ENCODE data around the gene EZH2. TPM values are rescaled to one million over a fixed set of nuclear protein-coding genes. Genes with fewer than 3 reads are reported as not detected.

EZH2 gene
- total RNA-seq, 1 donor = 8.3 TPM

DNA sequence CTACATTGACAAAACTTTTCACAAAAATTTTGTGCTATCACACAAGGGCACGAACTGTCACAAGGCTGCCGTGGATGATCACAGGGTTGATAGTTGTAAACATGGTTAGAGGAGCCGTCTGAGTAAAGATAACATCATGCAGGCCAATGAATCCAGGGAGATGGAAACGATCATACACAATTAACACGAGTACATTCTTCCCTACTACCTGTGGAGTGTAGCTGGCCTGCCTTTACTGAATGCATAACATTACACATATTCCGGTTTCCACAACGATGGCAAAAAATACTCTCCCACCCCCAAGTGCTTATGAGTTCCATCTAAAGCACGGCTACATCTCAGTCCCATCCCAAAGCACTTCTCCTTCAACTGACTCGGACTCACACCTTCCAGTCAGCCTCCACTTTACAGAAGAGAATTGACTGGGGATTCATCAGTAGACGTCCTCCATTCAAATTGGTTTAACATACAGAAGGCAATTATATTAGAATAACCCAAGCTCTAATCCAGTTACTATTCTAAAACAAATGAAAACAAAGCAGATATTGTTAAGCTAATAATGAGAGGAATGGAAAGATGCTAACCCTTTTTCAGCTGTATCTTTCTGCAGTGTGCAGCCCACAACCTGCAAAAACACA is 69.0 kb downstream of the EZH2 start:
- DNase-seq (ENCODE audit: low read depth in 2 of 3, low spot score in 2 of 3) = no peak

DNA sequence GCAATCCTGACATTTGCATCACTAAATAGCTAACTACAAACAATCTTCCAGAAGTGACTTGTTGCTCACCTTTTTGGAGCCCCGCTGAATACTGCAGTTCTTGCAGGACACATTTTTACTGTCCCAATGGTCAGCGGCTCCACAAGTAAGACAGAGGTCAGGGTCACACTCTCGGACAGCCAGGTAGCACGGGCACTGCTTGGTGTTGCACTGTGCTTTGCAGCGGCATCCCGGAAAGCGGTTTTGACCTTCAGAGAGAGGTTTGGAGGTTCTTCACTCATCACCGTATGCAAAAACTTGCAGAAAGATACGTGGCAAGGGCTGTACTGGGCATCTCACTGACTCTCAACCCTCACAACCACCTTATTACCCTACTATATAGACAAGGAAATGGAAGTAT is 70.2 kb downstream of the EZH2 start:
- no peak for DNase-seq (ENCODE audit: low read depth in 2 of 3, low spot score in 2 of 3)

- no peak for DNase-seq (ENCODE audit: low read depth in 2 of 3, low spot score in 2 of 3)
Measured at GRCh38 chr7:148811892-148812291, 72.2 kb downstream of the EZH2 start.

DNA sequence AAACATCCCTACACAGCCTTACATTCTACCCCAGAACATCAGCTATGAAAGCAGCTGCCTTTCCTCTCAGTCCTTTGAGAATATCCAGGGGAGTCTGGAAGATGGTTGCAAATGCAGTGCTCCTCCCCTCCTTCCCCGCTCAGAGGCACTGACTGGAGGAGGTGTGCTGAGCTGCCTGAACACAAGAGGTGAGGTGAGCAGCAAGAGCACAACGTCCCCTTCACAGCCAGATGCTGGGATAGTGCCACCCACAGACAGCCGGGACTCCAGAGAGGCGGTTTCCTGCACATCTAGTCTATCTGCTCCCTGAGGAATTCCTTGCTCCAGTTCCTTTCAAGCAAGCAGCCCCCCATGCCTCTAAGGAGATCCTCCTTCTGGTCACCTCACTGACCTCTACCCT is 74.2 kb downstream of the EZH2 start:
- no peak for DNase-seq (ENCODE audit: low read depth in 2 of 3, low spot score in 2 of 3)

DNA sequence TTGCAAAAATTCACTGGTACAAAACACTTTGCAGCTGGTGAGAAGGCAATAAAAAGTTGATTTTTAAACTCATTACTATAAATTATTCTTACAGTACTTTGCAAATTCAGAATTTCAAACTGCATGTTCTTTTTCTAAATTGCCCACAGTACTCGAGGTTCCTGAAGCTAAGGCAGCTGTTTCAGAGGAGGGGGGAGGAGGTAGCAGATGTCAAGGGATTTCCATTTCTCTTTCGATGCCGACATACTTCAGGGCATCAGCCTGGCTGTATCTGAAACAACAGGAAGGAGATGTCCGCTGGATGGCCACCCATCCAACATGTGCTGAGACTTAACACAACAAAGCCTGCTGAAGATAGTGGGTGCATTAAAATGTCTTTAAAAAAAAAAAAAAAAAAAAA is 76.7 kb downstream of the EZH2 start:
- DNase-seq (ENCODE audit: low read depth in 2 of 3, low spot score in 2 of 3) = no peak

DNA sequence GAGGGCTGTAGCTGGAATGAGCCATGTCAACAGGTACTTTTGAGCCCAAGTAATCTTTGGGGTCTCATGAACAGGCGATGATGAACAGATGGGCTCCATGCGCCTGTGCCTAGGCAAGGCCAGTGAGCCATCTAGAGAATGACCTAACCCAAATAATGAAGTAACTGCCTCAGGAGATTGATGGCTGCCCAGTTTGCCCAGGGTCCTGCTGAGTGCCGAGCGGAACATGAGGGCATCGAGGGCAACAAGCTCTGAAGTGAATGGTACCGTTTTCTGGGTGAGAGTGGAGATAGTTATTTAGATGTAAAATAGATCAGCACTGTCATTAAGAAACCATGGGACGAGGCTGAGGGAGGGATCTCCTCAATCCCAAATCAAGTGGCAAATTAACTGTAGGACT is 77.9 kb downstream of the EZH2 start:
- no peak for DNase-seq (ENCODE audit: low read depth in 2 of 3, low spot score in 2 of 3)

DNA sequence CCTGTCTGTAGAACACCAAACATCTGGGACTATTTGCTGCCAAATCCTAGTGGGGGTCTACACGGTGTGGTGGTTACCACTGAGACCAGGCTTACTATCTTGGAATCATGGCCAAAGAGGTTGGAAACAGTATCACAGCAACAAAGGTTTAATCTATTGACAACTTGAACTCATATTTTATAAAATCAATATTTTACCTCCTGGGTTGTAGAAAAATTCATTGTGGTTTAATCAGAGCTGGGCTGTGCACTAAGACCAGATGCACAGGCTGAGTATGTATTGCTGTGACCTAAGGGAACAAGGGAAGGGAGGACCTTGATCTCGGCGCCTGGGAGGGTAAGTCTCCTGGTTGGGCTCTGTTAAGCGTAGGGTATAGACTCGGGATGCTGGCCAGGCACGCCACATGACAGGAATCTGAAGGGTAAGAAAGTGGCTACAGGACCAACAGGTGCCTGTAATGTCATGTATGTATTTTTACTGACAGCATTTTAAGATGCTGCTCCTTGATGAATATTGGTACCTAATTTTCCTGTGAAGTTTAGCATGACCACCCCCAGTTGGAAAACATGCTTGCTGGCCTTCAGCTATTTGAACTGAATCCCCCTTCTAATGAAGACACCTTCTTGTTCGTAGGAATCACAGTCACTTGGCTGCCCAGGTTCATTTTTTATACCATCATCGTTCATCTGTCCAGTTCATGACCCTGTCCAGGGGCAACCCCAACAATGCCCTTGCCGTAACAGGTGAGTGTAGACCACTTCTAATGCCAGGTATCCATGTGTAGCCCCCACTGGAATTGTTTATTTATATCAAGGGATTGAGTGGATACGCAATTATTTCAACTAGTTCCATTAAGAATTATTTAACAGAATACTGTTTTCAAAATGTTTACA is 79.5 kb downstream of the EZH2 start:
- no peak for DNase-seq (ENCODE audit: low read depth in 2 of 3, low spot score in 2 of 3)

- DNase-seq (ENCODE audit: low read depth in 2 of 3, low spot score in 2 of 3) = no peak
Measured at GRCh38 chr7:148803094-148803493, 81.0 kb downstream of the EZH2 start.

GRCh38 chr7:148802101-148802493 is 82.0 kb downstream of the EZH2 start:
- DNase-seq (ENCODE audit: low read depth in 2 of 3, low spot score in 2 of 3) = no peak

DNA sequence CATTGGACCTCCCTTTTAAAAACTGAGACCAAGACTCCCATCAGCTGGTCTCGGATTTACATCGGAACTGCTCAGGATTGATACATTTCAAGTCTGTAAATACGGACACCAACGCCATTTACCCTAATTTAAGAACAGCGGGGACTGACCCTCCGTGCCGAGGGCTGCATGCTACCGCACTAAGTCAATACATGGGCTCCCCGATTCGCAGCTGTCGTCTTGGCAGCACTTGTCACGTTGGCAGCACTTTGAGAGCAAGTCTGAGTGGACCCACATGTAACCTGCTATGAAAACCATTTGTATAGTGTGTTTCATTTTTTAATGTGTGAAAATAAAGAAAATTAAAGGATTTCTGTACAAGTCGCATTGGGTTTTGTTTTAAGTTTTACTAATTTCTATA is 83.4 kb downstream of the EZH2 start:
- DNase-seq (ENCODE audit: low read depth in 2 of 3, low spot score in 2 of 3) = no peak

DNA sequence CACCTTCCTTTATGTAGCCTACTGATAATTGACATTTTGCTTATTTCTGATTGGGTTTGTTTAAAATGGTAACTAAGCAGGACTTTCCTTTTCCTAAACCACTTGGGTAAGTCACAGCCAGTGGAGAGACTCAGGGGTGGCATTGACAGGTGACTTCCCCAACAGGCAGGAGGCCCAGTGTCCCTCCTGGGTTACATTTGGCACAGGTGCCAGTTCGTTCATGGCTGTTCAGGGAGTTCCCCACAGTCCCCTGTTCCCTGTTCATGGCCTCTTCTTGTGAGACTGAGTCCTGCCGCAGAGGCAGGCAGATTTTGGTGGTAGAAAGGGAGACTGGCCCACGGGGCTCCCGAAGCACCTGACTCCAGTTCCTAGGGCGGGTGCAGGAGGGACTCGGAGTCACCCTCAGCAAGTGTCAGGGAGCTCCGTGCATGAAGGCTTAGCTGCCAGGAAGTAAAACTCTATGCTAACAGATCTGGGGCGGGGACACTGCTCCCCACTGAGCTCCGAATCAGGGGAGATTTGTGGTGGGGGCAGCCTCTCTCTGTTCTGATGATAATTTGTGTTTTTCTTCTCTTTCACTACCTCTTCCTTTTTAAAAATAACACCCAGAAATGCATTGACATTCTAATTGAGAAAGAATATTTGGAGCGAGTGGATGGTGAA is 84.1 kb downstream of the EZH2 start:
- no peak for DNase-seq (ENCODE audit: low read depth in 2 of 3, low spot score in 2 of 3)

- DNase-seq (ENCODE audit: low read depth in 2 of 3, low spot score in 2 of 3) = no peak
Measured at GRCh38 chr7:148796841-148797240, 87.2 kb downstream of the EZH2 start.

- no peak for DNase-seq (ENCODE audit: low read depth in 2 of 3, low spot score in 2 of 3)
Measured at GRCh38 chr7:148794476-148794875, 89.6 kb downstream of the EZH2 start.

- no peak for DNase-seq (ENCODE audit: low read depth in 2 of 3, low spot score in 2 of 3)
Measured at GRCh38 chr7:148793590-148793989, 90.5 kb downstream of the EZH2 start.

- DNase-seq (ENCODE audit: low read depth in 2 of 3, low spot score in 2 of 3) = no peak
Measured at GRCh38 chr7:148791546-148791945, 92.5 kb downstream of the EZH2 start.

GRCh38 chr7:148790850-148791249 is 93.2 kb downstream of the EZH2 start:
- DNase-seq (ENCODE audit: low read depth in 2 of 3, low spot score in 2 of 3) = no peak

- no peak for DNase-seq (ENCODE audit: low read depth in 2 of 3, low spot score in 2 of 3)
Measured at GRCh38 chr7:148790131-148790726, 93.9 kb downstream of the EZH2 start.

DNA sequence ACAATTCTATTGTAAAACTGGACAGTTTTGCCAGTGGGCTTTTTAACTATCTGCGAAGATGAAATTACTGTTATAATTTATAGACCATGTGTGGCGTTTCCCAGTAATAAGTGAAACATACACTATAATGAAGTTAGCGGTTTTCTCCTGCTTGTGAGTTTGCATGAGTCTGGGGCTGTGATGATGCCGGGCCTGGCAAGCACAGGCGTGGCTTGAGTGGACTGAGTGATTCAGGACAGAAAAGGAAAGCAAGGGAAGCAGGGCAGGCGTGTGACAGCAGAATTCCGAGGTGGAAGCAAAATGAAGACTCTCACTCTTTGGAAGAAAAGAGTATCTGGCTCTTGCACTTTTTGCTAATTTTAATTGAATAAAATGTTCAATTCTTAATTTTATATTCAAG is 94.9 kb downstream of the EZH2 start:
- no peak for DNase-seq (ENCODE audit: low read depth in 2 of 3, low spot score in 2 of 3)

DNA sequence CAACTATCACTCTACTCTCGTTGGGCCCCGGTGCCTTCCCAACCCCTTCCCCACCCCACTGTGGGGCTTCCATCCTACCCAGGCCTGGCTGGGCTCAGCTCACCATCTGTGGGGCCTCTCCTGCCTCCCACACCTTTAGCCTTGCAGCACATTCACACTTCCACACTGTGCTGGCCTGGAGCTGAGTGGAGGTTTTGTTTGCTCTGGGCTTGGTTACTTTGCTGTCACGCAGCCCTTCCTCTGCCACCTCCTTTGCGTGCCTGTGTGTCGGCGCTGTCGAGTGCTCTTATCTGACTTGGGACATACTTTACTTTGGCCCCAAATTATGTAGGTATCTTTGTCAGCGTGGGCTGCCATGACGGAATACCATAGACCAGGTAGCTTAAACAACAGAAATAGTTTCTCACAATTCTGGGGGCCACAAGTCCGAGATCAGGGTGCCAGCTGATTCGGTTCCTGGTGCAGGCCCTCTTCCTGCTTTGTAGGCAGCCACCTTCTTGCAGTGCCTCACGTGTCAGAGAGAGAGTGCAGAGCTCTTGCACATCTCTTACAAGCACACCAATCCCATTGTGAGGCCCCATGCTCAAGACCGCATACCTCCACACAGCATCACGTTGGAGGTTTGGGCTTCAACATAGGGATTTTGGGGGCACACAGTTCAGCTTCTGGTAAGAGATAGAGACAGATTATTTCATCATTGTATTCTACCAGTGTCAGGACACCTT is 96.4 kb downstream of the EZH2 start:
- no peak for DNase-seq (ENCODE audit: low read depth in 2 of 3, low spot score in 2 of 3)

DNA sequence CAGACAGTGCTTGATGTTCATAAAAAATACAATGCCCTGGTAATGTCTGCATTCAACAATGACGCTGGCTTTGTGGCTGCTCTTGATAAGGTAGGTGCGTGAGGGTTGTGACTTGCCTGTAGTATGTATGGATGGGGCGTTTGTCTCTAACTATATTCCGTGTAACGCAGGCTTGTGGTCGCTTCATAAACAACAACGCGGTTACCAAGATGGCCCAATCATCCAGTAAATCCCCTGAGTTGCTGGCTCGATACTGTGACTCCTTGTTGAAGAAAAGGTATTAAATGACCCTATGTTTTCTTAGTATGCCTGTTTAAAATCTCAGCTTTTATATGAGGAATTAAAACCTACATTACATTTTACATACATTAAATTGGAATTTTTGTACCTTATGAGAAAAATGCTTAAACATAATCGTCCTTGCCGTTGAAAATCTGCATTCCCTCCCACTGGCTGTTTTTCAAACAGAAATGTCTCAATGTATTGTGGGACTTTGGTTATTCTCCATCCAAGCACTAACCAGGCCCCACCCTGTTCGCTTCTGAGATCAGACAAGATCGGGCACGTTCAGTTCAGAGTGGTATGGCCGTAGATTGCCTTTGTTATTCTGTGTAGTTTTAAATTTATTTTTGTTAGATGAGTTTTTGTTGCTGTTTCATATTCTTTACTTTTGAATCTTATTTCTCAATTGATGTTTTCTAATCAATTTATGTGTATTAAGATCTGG is 100.1 kb downstream of the EZH2 start:
- no peak for DNase-seq (ENCODE audit: low read depth in 2 of 3, low spot score in 2 of 3)
